ENCODE data around the gene MUL1. TPM values are rescaled to one million over a fixed set of nuclear protein-coding genes. Genes with fewer than 3 reads are reported as not detected.

Gene MUL1
- polyA plus RNA-seq, 3 donors: 7.2 to 28.1 (median 25.8) TPM

GRCh38 chr1:20474333-20474975 is 33.5 kb downstream of the MUL1 start:
- H3K4me1 ChIP-seq (ENCODE audit: control insufficient read depth in 1 of 2, insufficient read depth in 2 of 2, low read length in 2 of 2): no peaks in the 10 kb centered on the region
- H3K4me2 ChIP-seq (replicated peaks; ENCODE audit: extremely low read depth, low read length, poor library complexity, severe bottlenecking): no peak overlapping the region
- WGBS (ENCODE audit: insufficient coverage): 83% methylated on average over 2 of the region's 2 CpGs
- no peak for DNase-seq
- no peak overlapping the region for H3K4me3 ChIP-seq (replicated peaks in 1 of 3; ENCODE audit: low read depth in 2 of 3, low read length in 3 of 3)
- Mint-ChIP-seq H3K9me3 (peaks cover 0 to 2% (median 0%) of the 10 kb centered on the region in 7 donors), H3K36me3 (no peaks in the 10 kb centered on the region), H3K27me3 (ENCODE audit: low read depth in 3 of 3) (peaks cover 50 to 68% (median 55%) of the 10 kb centered on the region in 3 donors), H3K4me3 (peak overlapping the region in 1 of 2 donors; percentile 59), H3K27ac (peak overlapping the region in 1 of 7 donors; percentile 13), H3K4me1 (peaks cover 3% of the 10 kb centered on the region)
- no peaks in the 10 kb centered on the region for H4K20me1 ChIP-seq (ENCODE audit: insufficient read depth, low read length)
- TF ChIP-seq CTCF (IDR thresholded peaks at IDR 0.05): no peak
- H3K9me3 ChIP-seq (replicated peaks in 1 of 2; ENCODE audit: control insufficient read depth in 1 of 2, insufficient read depth in 1 of 2, low read length in 2 of 2): no peaks in the 10 kb centered on the region
- intact Hi-C loops (cut with micrococcal nuclease): no loop called here
- no peaks in the 10 kb centered on the region for H3K79me2 ChIP-seq (ENCODE audit: insufficient read depth, low read length)
- no peaks in the 10 kb centered on the region for H3K36me3 ChIP-seq (replicated peaks in 1 of 2; ENCODE audit: control insufficient read depth in 1 of 2, insufficient read depth in 2 of 2, low read length in 2 of 2)
- no peak overlapping the region for H3K9ac ChIP-seq (ENCODE audit: insufficient read depth, low read length, poor library complexity, severe bottlenecking)
- no peak overlapping the region for H3K27ac ChIP-seq (ENCODE audit: low read depth in 1 of 2, low read length in 2 of 2)
- H2AFZ ChIP-seq (ENCODE audit: insufficient read depth, low read depth, low read length, poor library complexity, severe bottlenecking): no peak overlapping the region
- peaks cover 30 to 56% of the 10 kb centered on the region in 2 donors for H3K27me3 ChIP-seq (ENCODE audit: control insufficient read depth in 2 of 2, insufficient read depth in 2 of 2, low read length in 2 of 2)

DNA sequence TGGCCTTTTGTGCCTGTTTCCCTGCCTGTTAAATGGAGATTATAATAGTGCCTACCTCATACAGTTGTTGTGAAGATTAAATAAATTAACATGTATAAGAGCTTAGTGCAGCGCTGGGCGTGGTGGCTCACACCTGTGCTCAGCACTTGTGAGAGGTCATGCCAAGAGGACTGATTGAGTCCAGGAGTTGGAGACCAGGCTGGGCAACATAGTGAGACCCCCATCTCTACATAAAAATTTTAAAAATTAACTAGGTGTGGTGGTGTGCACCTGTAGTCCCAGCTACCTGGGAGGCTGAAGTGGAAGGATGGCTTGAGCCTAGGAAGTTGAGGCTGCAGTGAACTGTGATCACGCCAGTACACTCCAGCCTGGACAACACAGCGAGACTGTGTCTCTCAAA is 34.1 kb downstream of the MUL1 start:
- Mint-ChIP-seq H3K4me3 (peak overlapping the region in 1 of 2 donors; percentile 42), H3K9me3 (peaks cover 0 to 2% (median 0%) of the 10 kb centered on the region in 7 donors), H3K36me3 (no peaks in the 10 kb centered on the region), H3K4me1 (peaks cover 3% of the 10 kb centered on the region), H3K27ac (peak overlapping the region in 1 of 7 donors; percentile 13), H3K27me3 (ENCODE audit: low read depth in 3 of 3) (peaks cover 50 to 62% (median 51%) of the 10 kb centered on the region in 3 donors)
- peaks cover 27 to 50% of the 10 kb centered on the region in 2 donors for H3K27me3 ChIP-seq (ENCODE audit: control insufficient read depth in 2 of 2, insufficient read depth in 2 of 2, low read length in 2 of 2)
- no peaks in the 10 kb centered on the region for H4K20me1 ChIP-seq (ENCODE audit: insufficient read depth, low read length)
- H3K36me3 ChIP-seq (replicated peaks in 1 of 2; ENCODE audit: control insufficient read depth in 1 of 2, insufficient read depth in 2 of 2, low read length in 2 of 2): no peaks in the 10 kb centered on the region
- intact Hi-C loops (cut with micrococcal nuclease): no loop called here
- no peak overlapping the region for H3K27ac ChIP-seq (ENCODE audit: low read depth in 1 of 2, low read length in 2 of 2)
- no peak overlapping the region for H3K4me2 ChIP-seq (replicated peaks; ENCODE audit: extremely low read depth, low read length, poor library complexity, severe bottlenecking)
- no peaks in the 10 kb centered on the region for H3K4me1 ChIP-seq (ENCODE audit: control insufficient read depth in 1 of 2, insufficient read depth in 2 of 2, low read length in 2 of 2)
- no peaks in the 10 kb centered on the region for H3K79me2 ChIP-seq (ENCODE audit: insufficient read depth, low read length)
- H3K4me3 ChIP-seq (replicated peaks in 1 of 3; ENCODE audit: low read depth in 2 of 3, low read length in 3 of 3): no peak overlapping the region
- DNase-seq: no peak
- TF ChIP-seq CTCF (IDR thresholded peaks at IDR 0.05): no peak
- no peaks in the 10 kb centered on the region for H3K9me3 ChIP-seq (replicated peaks in 1 of 2; ENCODE audit: control insufficient read depth in 1 of 2, insufficient read depth in 1 of 2, low read length in 2 of 2)
- H2AFZ ChIP-seq (ENCODE audit: insufficient read depth, low read depth, low read length, poor library complexity, severe bottlenecking): no peak overlapping the region
- no CpG with 5 or more reads among the region's 4 CpGs for whole genome bisulfite sequencing (ENCODE audit: insufficient coverage)
- H3K9ac ChIP-seq (ENCODE audit: insufficient read depth, low read length, poor library complexity, severe bottlenecking): no peak overlapping the region
